Astrocyte of the spinal cord (primary cell): ENCODE data around the gene OSBPL9.

Source experiments
- DNase-seq: peaks from one replicate; pipeline ENCODE4 v3.0.0; 2011; ENCODE audit warnings: low read depth, low spot score
- H3K4me3 ChIP-seq: 2 replicates; pipeline ENCODE4 v1.5.1; 2011; ENCODE audit warnings: low read depth, mild to moderate bottlenecking, low read length, moderate library complexity
- in situ Hi-C: cut with HindIII; loops from 2 replicates; pipeline ENCODE4 v1.10.0; 2017; ENCODE audit warnings: low sequenced_read_pairs
- TF ChIP-seq, protein P1 (sequence below): IDR thresholded peaks from 2 replicates; pipeline ENCODE4 v1.5.1; 2012; ENCODE audit warnings: low read depth, mild to moderate bottlenecking, low read length, inconsistent platforms

The OSBPL9 gene

DNA sequence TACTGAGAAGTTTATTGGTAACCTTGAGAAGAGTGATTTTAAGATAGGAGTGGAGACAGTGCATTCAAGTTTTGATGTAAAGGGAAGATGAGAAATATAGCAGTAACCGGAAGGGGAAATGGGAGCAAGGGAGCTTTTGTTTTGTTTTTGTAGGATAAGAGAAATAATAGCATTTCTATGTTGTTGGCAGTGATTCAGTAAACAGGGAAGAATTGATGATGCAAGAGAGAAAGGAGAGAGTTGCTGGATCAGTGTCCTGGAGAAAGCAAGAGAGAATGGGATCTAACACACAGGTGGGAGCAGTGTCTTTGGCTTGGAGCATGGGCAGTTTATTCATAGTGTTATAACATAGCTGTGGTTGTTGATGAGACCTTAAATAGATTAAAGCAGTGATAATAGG, 56.4 kb downstream of the OSBPL9 start:
- in situ Hi-C loops, result no loop called here
- H3K4me3 ChIP-seq, result no peak overlapping the region
- DNase-seq, result no peak
- TF ChIP-seq, protein P1, sequence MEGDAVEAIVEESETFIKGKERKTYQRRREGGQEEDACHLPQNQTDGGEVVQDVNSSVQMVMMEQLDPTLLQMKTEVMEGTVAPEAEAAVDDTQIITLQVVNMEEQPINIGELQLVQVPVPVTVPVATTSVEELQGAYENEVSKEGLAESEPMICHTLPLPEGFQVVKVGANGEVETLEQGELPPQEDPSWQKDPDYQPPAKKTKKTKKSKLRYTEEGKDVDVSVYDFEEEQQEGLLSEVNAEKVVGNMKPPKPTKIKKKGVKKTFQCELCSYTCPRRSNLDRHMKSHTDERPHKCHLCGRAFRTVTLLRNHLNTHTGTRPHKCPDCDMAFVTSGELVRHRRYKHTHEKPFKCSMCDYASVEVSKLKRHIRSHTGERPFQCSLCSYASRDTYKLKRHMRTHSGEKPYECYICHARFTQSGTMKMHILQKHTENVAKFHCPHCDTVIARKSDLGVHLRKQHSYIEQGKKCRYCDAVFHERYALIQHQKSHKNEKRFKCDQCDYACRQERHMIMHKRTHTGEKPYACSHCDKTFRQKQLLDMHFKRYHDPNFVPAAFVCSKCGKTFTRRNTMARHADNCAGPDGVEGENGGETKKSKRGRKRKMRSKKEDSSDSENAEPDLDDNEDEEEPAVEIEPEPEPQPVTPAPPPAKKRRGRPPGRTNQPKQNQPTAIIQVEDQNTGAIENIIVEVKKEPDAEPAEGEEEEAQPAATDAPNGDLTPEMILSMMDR, result no peak

DNA sequence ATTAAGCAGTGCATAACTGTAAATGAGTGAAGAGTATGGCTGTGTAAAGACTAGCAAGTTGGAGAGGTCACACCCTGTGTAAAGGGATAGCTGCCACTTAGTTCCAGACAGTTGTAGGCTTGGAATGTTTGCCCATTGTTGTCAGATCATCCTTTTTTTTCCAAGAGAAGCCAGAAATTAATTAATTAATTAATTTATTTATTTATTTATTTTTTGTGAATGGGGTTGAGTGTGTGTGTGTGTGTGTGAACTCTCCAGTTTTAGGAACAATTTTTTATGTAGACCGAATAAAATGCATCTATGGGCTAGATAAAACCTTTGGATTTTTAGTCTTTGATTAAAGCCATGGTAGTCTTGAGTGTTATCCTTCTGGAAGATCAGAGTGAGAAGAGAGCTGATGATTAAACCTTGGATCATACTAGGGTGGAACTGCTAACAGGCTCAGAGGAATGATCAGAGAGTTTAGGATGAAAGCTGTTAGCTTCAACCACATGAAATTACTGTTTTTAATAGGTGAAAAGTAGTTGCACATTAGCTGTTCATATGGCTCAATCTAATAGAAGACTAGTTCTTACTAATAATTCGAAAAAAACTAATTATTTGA, 58.4 kb downstream of the OSBPL9 start:
- in situ Hi-C loops, result no loop called here
- TF ChIP-seq, protein P1, result no peak
- DNase-seq, result no peak
- no peak overlapping the region for H3K4me3 ChIP-seq

DNA sequence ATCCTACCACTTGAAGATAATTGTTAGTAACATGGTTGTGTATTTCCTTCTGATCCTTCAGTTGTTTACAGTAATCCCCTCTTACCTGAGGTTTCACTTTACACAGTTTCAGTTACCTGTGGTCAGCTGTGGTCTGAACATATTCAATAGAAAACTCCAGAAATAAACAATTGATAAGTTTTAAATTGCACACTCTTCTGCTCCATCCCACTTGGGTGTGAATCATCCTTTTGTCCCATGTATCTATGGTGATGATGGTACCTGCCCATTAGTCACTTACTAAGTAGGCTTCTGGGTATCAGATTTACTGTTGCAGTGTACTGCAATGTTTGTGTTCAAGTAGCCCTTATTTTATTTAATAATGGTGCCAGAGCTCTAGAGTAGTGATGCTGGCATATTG, 62.5 kb downstream of the OSBPL9 start:
- in situ Hi-C loops, result no loop called here
- DNase-seq, result no peak

DNA sequence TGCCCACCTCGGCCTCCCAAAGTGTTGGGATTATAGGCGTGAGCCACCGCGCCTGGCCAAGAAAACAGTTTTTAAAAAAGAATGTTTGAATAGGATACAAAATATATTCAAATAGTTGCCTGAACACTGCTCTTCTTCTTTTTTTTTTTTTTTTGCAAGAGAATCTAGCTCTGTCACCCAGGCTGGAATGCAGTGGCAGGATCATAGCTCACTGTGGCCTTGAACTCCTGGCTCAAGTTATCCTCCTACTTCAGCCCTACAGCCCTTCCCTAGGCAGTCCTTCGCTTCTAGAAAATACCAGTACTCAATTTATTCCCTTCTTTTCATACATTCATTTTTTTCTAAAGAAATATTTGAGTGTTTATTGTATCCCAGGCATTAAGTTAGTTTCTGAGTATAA, 67.9 kb downstream of the OSBPL9 start:
- no peak overlapping the region for H3K4me3 ChIP-seq
- TF ChIP-seq, protein P1, result no peak
- no peak for DNase-seq
- in situ Hi-C loops, result no loop called here

More for the DNA sequence above, 62.5 kb downstream of the OSBPL9 start:
- no peak overlapping the region for H3K4me3 ChIP-seq
- TF ChIP-seq, protein P1, result no peak

DNA sequence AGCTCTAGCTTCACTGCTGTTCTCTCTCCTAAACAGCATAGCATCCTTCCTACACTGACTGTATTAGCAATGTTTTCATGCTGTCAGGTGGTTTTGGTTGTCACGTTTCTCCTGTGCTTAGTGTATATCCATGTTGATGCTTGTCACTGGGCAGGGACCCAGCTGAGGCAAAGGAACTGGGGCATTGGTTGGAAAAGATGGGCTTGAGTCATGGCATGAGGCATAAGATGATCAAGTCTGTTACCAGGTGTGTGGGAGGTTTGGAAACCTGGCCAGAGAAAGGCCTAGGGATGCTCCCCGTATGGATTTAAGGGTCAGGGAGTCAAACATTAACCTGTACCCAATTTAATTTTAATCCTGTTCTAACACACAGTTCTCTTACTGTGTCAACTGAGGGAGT, 69.6 kb downstream of the OSBPL9 start:
- in situ Hi-C loops, result no loop called here
- TF ChIP-seq, protein P1, result no peak
- no peak overlapping the region for H3K4me3 ChIP-seq
- no peak for DNase-seq

DNA sequence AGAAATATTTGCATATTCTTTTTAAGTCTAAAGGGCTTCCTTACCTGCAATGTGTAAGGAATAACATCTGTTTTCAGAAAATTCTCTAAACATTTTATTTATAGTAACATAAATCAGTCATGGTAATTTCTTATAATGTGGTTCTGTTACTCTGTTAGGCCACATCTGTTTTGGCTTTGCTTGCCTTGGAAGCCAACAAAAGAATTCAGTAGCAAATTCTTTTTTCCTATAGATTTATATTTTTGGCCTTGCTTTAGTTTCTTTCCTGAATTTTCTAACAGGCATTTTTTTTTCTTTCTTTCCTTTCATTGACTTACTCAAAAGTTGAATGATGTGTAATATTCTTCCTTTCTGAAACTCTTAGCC, 72.2 kb downstream of the OSBPL9 start:
- TF ChIP-seq, protein P1, result no peak
- no peak for DNase-seq
- H3K4me3 ChIP-seq, result no peak overlapping the region
- in situ Hi-C loops, result no loop called here

DNA sequence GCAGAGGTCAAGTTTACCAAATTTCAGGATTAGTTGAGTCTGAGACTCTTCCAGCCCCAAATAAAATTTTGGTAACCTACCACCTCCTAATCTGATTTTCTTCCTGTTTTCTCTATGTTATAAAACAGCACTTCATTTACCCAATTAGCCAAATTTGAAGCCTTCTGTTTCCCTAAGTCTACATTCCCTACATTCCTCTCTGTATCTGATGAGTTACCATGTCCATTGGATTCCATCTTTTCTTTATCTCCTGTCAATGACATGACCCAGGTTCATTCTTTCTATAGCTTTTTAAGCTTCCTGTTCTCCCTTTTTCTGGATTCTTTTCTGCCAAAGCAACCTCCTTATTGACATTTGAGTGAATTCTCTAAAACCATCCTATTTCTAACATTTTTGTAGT, 72.8 kb downstream of the OSBPL9 start:
- DNase-seq, result no peak
- H3K4me3 ChIP-seq, result no peak overlapping the region
- TF ChIP-seq, protein P1, result no peak
- in situ Hi-C loops, result no loop called here
